Endothelial cell of umbilical vein (primary cell): ENCODE measurements around the gene SNRPA. TPM values are rescaled to one million over a fixed set of nuclear protein-coding genes. Genes with fewer than 3 reads are reported as not detected.
A peak's percentile ranks its signal among the peaks of the same experiment; 100 is the strongest.
"Not testable (repeated sequence)": the region's sequence is repeated elsewhere in the genome, so short reads cannot be mapped to it uniquely, and the experiment has no call there.

Source experiments
- BruUV-seq: library from RNA; stranded (reverse); fragments of 400-500 nt; replicated peaks from 2 replicates; lab custom pipeline; 2021; lab: Mats Ljungman, UMichigan
- CTCF ChIA-PET: fragments of 300-600, 350-600 bp; sonication (Branson Sonifier 250); formaldehyde crosslinking; loops from one replicate; lab custom pipeline; 2021; ENCODE audit warnings: antibody characterized with exemption, inconsistent platforms; lab: Charles Lee
- POLR2A ChIA-PET: fragments of 300-600, 350-600 bp; sonication (Branson Sonifier 250); formaldehyde crosslinking; loops from one replicate; lab custom pipeline; 2021; ENCODE audit warnings: antibody characterized with exemption, inconsistent platforms; lab: Charles Lee
- DNase-seq: peaks from one replicate; pipeline ENCODE4 v3.0.0-alpha.2; 2011; ENCODE audit warnings: low read depth, low spot score
- FAIRE-seq: peaks from 2 replicates; lab custom pipeline; 2011; peaks lifted over from hg19 to GRCh38; lab: Jason Lieb, UNC
- H2AFZ ChIP-seq: 2 replicates; pipeline ENCODE4 v1.6.0; 2012; ENCODE audit warnings: low read depth, low read length, control low read depth, inconsistent platforms
- H3K27ac ChIP-seq: 2 replicates; pipeline ENCODE4 v1.5.1; 2011; ENCODE audit warnings: low read depth, mild to moderate bottlenecking, control low read depth, low read length, moderate library complexity; ENCODE audit not compliant: insufficient read depth
- H3K27me3 ChIP-seq, 2 experiments: 2 replicates each; pipeline versions ENCODE4 v1.6.0 to v1.6.1; 2011; ENCODE audit warnings: low read length in 2 of 2, mixed read lengths in 1 of 2; ENCODE audit not compliant: control insufficient read depth in 2 of 2, insufficient read depth in 2 of 2
- H3K36me3 ChIP-seq, 2 experiments: 2 replicates in 1 of 2; 3 replicates in 1 of 2; pipeline ENCODE4 v1.5.1; 2011; ENCODE audit warnings: low read length in 2 of 2, mild to moderate bottlenecking in 1 of 2, moderate library complexity in 1 of 2; ENCODE audit not compliant: control insufficient read depth in 2 of 2, insufficient read depth in 2 of 2; ENCODE audit errors: extremely low read depth in 1 of 2
- H3K4me1 ChIP-seq: 3 replicates; pipeline ENCODE4 v1.5.1; 2011; ENCODE audit warnings: mild to moderate bottlenecking, low read length; ENCODE audit not compliant: control insufficient read depth, insufficient read depth; ENCODE audit errors: extremely low read depth
- H3K4me2 ChIP-seq: 2 replicates; pipeline ENCODE4 v1.6.1; 2011; ENCODE audit warnings: low read length, control low read depth, mixed read lengths; ENCODE audit not compliant: insufficient read depth
- H3K4me3 ChIP-seq, 3 experiments: fragments of 200-600 bp in 1 of 3; sonication (generic), shearing (Covaris generic) in 1 of 3; replicated peaks in 1 of 3; 2 replicates each; pipeline ENCODE4 v1.5.1; 2011 to 2016; ENCODE audit warnings: control low read depth in 3 of 3, low read length in 3 of 3, mild to moderate bottlenecking in 2 of 3, inconsistent platforms in 1 of 3, low read depth in 1 of 3, moderate library complexity in 1 of 3; ENCODE audit not compliant: insufficient read depth in 1 of 3
- H3K79me2 ChIP-seq: 2 replicates; pipeline ENCODE4 v1.6.0; 2012; ENCODE audit warnings: low read length, inconsistent platforms; ENCODE audit not compliant: control insufficient read depth, insufficient read depth
- H3K9ac ChIP-seq: replicated peaks from 2 replicates; pipeline ENCODE3; 2011; ENCODE audit warnings: low read length, control low read depth; ENCODE audit not compliant: insufficient read depth; ENCODE audit errors: extremely low read depth
- H3K9me1 ChIP-seq: replicated peaks from 3 replicates; pipeline ENCODE4 v1.6.0; 2011; ENCODE audit warnings: mild to moderate bottlenecking, low read length; ENCODE audit not compliant: control insufficient read depth, insufficient read depth; ENCODE audit errors: extremely low read depth
- H3K9me3 ChIP-seq: replicated peaks from 2 replicates; pipeline ENCODE4 v1.5.1; 2012; ENCODE audit warnings: low read length, inconsistent platforms; ENCODE audit not compliant: control insufficient read depth, insufficient read depth
- H4K20me1 ChIP-seq: replicated peaks from 2 replicates; pipeline ENCODE3; 2011; ENCODE audit warnings: mild to moderate bottlenecking, low read length; ENCODE audit not compliant: control insufficient read depth, insufficient read depth; ENCODE audit errors: extremely low read depth
- EZH2 ChIP-seq: IDR thresholded peaks from 2 replicates; pipeline ENCODE4 v1.6.1; 2012; ENCODE audit warnings: borderline replicate concordance, low read depth, mild to moderate bottlenecking, moderate library complexity, low read length, inconsistent platforms; ENCODE audit not compliant: severe bottlenecking
- FOS ChIP-seq: IDR thresholded peaks from 2 replicates; pipeline ENCODE4 v1.6.1; 2011; ENCODE audit warnings: mild to moderate bottlenecking, low read length, moderate library complexity, borderline replicate concordance; ENCODE audit not compliant: insufficient read depth
- GATA2 ChIP-seq: IDR thresholded peaks from 2 replicates; pipeline ENCODE4 v1.7.0; 2011; ENCODE audit warnings: low read depth, mild to moderate bottlenecking, moderate library complexity, mixed read lengths, low read length; ENCODE audit not compliant: insufficient read length, insufficient read depth
- JUN ChIP-seq: IDR thresholded peaks from 2 replicates; pipeline ENCODE4 v1.6.1; 2011; ENCODE audit warnings: borderline replicate concordance, low read depth; ENCODE audit not compliant: insufficient read length, insufficient read depth
- MAX ChIP-seq: IDR thresholded peaks from 2 replicates; pipeline ENCODE4 v1.6.1; 2011; ENCODE audit not compliant: insufficient read depth, insufficient read length
- MYC ChIP-seq: IDR thresholded peaks from one replicate; pipeline ENCODE4 v1.6.1; 2011; ENCODE audit warnings: mild to moderate bottlenecking, low read depth, low read length
- POLR2A ChIP-seq: IDR thresholded peaks from 2 replicates; pipeline ENCODE4 v1.6.1; 2012; ENCODE audit warnings: low read depth, mild to moderate bottlenecking, control low read depth, low read length
- POLR2AphosphoS5 ChIP-seq: IDR thresholded peaks from 2 replicates; pipeline ENCODE4 v1.6.1; 2012; ENCODE audit warnings: low read depth, mild to moderate bottlenecking, control low read depth, low read length, moderate library complexity; ENCODE audit not compliant: insufficient read depth
- dilution Hi-C: fragments of 300-500 bp; cut with MboI; formaldehyde crosslinking; loops from one replicate; pipeline ENCODE4 v1.15.0; 2019; ENCODE audit warnings: low sequenced_read_pairs; ENCODE audit not compliant: extremely low pct_ligation_motif_present
- intact Hi-C: fragments of 100-400 bp; cut with micrococcal nuclease; formaldehyde crosslinking; loops from one replicate; pipeline ENCODE4 v1.10.0; 2022
- polyA plus RNA-seq, 4 experiments: library from polyadenylated mRNA; depleted of rRNA in 3 of 4; stranded (reverse) in 3 of 4; unstranded in 1 of 4; fragments of >200 nt; gene quantifications; 2 replicates each; pipeline versions ENCODE4 v1.2.1 to v1.2.3, GENCODE V29; 2011 to 2012; ENCODE audit warnings: missing spikeins in 1 of 4
- total RNA-seq: library from RNA; stranded (reverse); gene quantifications from 2 replicates; pipeline ENCODE4 v1.2.3, GENCODE V29; 2021

The SNRPA gene
- total and polyA plus RNA-seq, 2 donors (not counting 3 experiments of a cell fraction or from before 2014, with no cell fraction given): 84.6 to 131 TPM

- no TSS peak for BruUV-seq
- Histone ChIP-seq H4K20me1 (no peaks in the 10 kb centered on the region), H3K27ac (no peak overlapping the region), H3K9me3 (no peaks in the 10 kb centered on the region), H3K79me2 (no peaks in the 10 kb centered on the region), H3K4me1 (no peaks in the 10 kb centered on the region), H3K36me3 (peaks cover 7 to 24% of the 10 kb centered on the region in 2 experiments), H3K4me2 (no peak overlapping the region), H3K27me3 (no peaks in the 10 kb centered on the region), H3K4me3 (no peak overlapping the region), H2AFZ (no peak overlapping the region), H3K9ac (no peak overlapping the region), H3K9me1 (no peaks in the 10 kb centered on the region)
- ChIA-PET CTCF (no interaction called here), POLR2A (no interaction called here)
- intact Hi-C loops (no loop called here), dilution Hi-C loops (no loop called here)
- no peak for FAIRE-seq
- no peak for DNase-seq
- TF ChIP-seq FOS: no peak
- no peak for TF ChIP-seq JUN
- no peak for TF ChIP-seq POLR2AphosphoS5
- TF ChIP-seq POLR2A: no peak
- no peak for TF ChIP-seq GATA2
- TF ChIP-seq MYC: no peak
- TF ChIP-seq EZH2: no peak
- no peak for TF ChIP-seq MAX
Observed at GRCh38 chr19:40768869-40769268, 17.9 kb downstream of the SNRPA start.

DNA sequence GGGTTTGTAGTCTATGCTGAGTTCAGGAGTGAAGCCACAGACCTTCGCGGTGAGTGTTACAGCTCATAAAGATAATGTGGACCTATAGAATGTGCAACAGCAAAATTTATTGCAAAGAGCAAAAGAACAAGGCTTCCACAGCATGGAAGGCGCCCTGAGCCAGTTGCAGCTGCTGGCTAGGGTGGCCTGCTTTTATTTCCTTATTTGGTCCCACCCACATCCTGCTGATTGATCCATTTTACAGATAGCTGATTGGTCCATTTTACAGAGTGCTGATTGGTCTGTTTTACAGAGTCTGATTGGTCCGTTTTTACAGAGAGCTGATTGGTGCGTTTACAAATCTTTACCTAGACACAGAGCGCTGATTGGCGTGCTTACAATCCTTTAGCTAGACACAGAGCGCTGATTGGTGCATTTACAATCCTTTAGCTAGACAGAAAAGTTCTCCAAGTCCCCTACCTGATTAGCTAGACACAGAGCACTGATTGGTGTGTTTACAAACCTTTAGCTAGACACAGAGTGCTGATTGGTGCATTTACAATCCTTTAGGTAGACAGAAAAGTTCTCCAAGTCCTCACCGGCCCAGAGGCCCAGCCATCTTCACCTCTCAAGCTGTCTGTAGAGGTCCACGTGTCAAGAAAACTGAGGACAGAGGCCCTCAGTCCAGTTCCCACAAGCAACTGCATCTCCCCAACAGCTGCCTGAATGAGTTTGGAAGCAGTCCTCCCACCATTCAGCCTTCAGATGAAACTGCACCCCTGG lies 20.3 kb downstream of the SNRPA start:
- dilution Hi-C loops, H3K9ac ChIP-seq, H3K9me3 ChIP-seq, H3K36me3 ChIP-seq, BruUV-seq, H3K4me1 ChIP-seq, H3K4me3 ChIP-seq, intact Hi-C loops, H3K4me2 ChIP-seq, DNase-seq, H3K27me3 ChIP-seq, H3K27ac ChIP-seq, H2AFZ ChIP-seq, H3K9me1 ChIP-seq, H3K79me2 ChIP-seq, H4K20me1 ChIP-seq, POLR2A ChIA-PET: not testable (repeated sequence)
- FAIRE-seq: peak; percentile 31
- CTCF ChIA-PET: interaction anchor here (0.6 to 1.4 kb wide), 3 partner anchors 13 to 137 kb away, joined by 3 to 6 read pairs (median 5); partner anchors contain the start of gene EGLN2
